BJ (cell line): ENCODE measurements around the gene TMEM89. TPM values are rescaled to one million over a fixed set of nuclear protein-coding genes. Genes with fewer than 3 reads are reported as not detected.

Experiments used
- CTCF ChIA-PET: fragments of 350-600 bp; formaldehyde crosslinking; extraction: SDS; loops from one replicate; lab custom pipeline; 2021; ENCODE audit warnings: antibody characterized with exemption, inconsistent platforms; lab: Yijun Ruan, JAX
- POLR2A ChIA-PET: fragments of 300-600 bp; sonication (Branson Sonifier 250); formaldehyde crosslinking; extraction: SDS; loops from one replicate; lab custom pipeline; 2021; ENCODE audit warnings: antibody characterized with exemption; lab: Charles Lee
- DNase-seq: peaks from one replicate; pipeline ENCODE4 v3.0.0-alpha.2; 2011; ENCODE audit warnings: low read depth
- H3K27me3 ChIP-seq: 2 replicates; pipeline ENCODE4 v1.6.0; 2011; ENCODE audit warnings: low read length; ENCODE audit not compliant: control insufficient read depth, insufficient read depth
- H3K36me3 ChIP-seq: 2 replicates; pipeline ENCODE4 v1.5.1; 2011; ENCODE audit warnings: low read length; ENCODE audit not compliant: control insufficient read depth, insufficient read depth
- H3K4me3 ChIP-seq: 2 replicates; pipeline ENCODE4 v1.5.1; 2011; ENCODE audit warnings: low read depth, mild to moderate bottlenecking, control low read depth, low read length
- polyA plus RNA-seq: library from polyadenylated mRNA; depleted of rRNA; stranded (reverse); fragments of >200 nt; gene quantifications from 2 replicates; pipeline ENCODE4 v1.2.3, GENCODE V29; 2011
- TF ChIP-seq, protein P1 (sequence below): IDR thresholded peaks from 2 replicates; pipeline ENCODE4 v1.5.1; 2011; ENCODE audit warnings: low read depth, mild to moderate bottlenecking, control low read depth, inconsistent platforms, low read length, moderate library complexity; ENCODE audit not compliant: insufficient read depth

The TMEM89 gene
- polyA plus RNA-seq, 1 experiment = not detected

GRCh38 chr3:48633256-48633655, 11.7 kb upstream of the TMEM89 start:
- DNase-seq = no peak
- ChIA-PET POLR2A (interaction anchor here (0.6 kb wide), 1 partner anchor 10 kb away, joined by 6 read pairs; no protein-coding TSS in a partner anchor), CTCF (interaction anchor here (1.5 to 3.6 kb wide), 4 partner anchors 9 to 75 kb away, joined by 6 to 36 read pairs (median 26); partner anchors contain the start of genes CELSR3 and TMEM89)
- Histone ChIP-seq H3K4me3 (no peak overlapping the region), H3K36me3 (peaks cover 36% of the 10 kb centered on the region), H3K27me3 (no peaks in the 10 kb centered on the region)
- TF ChIP-seq, protein P1, sequence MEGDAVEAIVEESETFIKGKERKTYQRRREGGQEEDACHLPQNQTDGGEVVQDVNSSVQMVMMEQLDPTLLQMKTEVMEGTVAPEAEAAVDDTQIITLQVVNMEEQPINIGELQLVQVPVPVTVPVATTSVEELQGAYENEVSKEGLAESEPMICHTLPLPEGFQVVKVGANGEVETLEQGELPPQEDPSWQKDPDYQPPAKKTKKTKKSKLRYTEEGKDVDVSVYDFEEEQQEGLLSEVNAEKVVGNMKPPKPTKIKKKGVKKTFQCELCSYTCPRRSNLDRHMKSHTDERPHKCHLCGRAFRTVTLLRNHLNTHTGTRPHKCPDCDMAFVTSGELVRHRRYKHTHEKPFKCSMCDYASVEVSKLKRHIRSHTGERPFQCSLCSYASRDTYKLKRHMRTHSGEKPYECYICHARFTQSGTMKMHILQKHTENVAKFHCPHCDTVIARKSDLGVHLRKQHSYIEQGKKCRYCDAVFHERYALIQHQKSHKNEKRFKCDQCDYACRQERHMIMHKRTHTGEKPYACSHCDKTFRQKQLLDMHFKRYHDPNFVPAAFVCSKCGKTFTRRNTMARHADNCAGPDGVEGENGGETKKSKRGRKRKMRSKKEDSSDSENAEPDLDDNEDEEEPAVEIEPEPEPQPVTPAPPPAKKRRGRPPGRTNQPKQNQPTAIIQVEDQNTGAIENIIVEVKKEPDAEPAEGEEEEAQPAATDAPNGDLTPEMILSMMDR = no peak

GRCh38 chr3:48631516-48632448, 10.2 kb upstream of the TMEM89 start:
- H3K36me3 ChIP-seq = peaks cover 44% of the 10 kb centered on the region
- POLR2A ChIA-PET = no interaction called here
- TF ChIP-seq, protein P1 = no peak
- DNase-seq = no peak
- CTCF ChIA-PET = interaction anchor here (1.7 kb wide), 1 partner anchor 20 kb away, joined by 5 read pairs; no protein-coding TSS in a partner anchor
- no peak overlapping the region for H3K4me3 ChIP-seq
- H3K27me3 ChIP-seq = no peaks in the 10 kb centered on the region

DNA sequence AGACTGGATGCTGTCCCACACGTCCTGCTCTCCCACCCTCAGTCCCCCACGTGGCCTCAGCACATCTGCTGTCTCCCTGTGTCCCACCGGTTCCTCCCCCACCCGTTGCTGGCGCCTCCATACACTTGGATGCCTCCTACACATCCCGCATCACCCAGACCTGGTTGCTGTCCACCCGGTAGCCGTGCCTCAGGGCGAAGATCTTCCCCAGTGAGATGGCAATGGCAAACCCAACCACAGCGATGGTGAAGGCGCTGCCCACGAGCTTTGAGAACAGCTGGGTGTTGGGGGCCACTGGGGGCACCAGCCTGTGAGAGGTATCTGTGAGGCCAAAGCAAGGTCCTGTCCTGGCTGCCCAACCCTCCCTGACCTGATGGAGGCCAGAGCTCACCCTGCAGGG, 9.3 kb upstream of the TMEM89 start:
- Histone ChIP-seq H3K27me3 (no peaks in the 10 kb centered on the region), H3K4me3 (no peak overlapping the region), H3K36me3 (peaks cover 51% of the 10 kb centered on the region)
- DNase-seq = no peak
- CTCF ChIA-PET = interaction anchor here (1.7 kb wide), 1 partner anchor 19 kb away, joined by 5 read pairs; no protein-coding TSS in a partner anchor
- TF ChIP-seq, protein P1 = no peak
- POLR2A ChIA-PET = no interaction called here

- no peaks in the 10 kb centered on the region for H3K27me3 ChIP-seq
- TF ChIP-seq, protein P1 = no peak
- ChIA-PET CTCF (interaction anchor here (1.7 kb wide), 1 partner anchor 19 kb away, joined by 5 read pairs; no protein-coding TSS in a partner anchor), POLR2A (no interaction called here)
- H3K4me3 ChIP-seq = no peak overlapping the region
- DNase-seq = no peak
- peaks cover 53% of the 10 kb centered on the region for H3K36me3 ChIP-seq
Measured at GRCh38 chr3:48630407-48630806, 8.8 kb upstream of the TMEM89 start.

DNA sequence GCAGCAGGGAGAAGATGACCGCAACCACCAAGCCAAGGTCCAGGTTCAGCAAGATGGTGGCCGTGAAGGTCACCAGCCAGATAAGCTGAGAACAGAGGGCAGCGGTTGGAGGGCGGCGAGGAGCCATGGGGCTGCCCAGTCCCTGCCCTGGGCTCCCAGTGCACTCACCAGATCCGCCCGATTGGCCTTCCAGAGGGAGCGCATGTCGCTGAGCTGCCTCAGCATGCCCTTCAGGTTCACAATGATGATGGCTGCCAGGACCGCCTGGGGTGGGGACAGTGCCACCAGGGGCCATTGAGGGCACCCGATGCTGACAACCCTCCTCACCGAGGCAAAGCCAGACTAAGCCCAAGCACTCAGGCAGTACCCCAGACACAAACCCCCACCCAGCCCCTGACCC, 8.3 kb upstream of the TMEM89 start:
- H3K36me3 ChIP-seq = peaks cover 57% of the 10 kb centered on the region

More for the DNA sequence above, 8.3 kb upstream of the TMEM89 start:
- TF ChIP-seq, protein P1 = no peak
- CTCF ChIA-PET = interaction anchor here (0.8 kb wide), 1 partner anchor 72 kb away, joined by 4 read pairs; no protein-coding TSS in a partner anchor
- Histone ChIP-seq H3K27me3 (no peaks in the 10 kb centered on the region), H3K4me3 (no peak overlapping the region)
- no peak for DNase-seq
- POLR2A ChIA-PET = no interaction called here
